GM12878 (cell line): Measurements from ENCODE around the gene PTEN. TPM values are rescaled to one million over a fixed set of nuclear protein-coding genes. Genes with fewer than 3 reads are reported as not detected.

Source experiments
- ASH2L ChIP-seq: fragments of 300-600, 200-600 bp; sonication (generic); IDR thresholded peaks from 2 replicates; pipeline ENCODE4 v1.6.1; 2017; ENCODE audit warnings: low read depth, mild to moderate bottlenecking, borderline replicate concordance
- CBX5 ChIP-seq: sonication (generic); IDR thresholded peaks from 2 replicates; pipeline ENCODE4 v1.6.1; 2016; ENCODE audit warnings: low read depth, moderate library complexity, mild to moderate bottlenecking, inconsistent platforms
- CTCF ChIP-seq, 3 experiments: IDR thresholded peaks in 2 of 3; conservative IDR thresholded peaks in 1 of 3; 2 replicates each; pipeline ENCODE4 v1.5.1; 2011; ENCODE audit warnings: low read depth in 3 of 3, low read length in 3 of 3, mild to moderate bottlenecking in 3 of 3, control low read depth in 2 of 3, moderate library complexity in 2 of 3, inconsistent platforms in 1 of 3, mixed read lengths in 1 of 3; ENCODE audit not compliant: control insufficient read depth in 2 of 3, insufficient read depth in 1 of 3; ENCODE audit errors: extremely low read depth in 1 of 3
- EP300 ChIP-seq, 2 experiments: fragments of 150-350 bp in 1 of 2; IDR thresholded peaks; 2 replicates each; pipeline ENCODE4 v1.6.1; 2011 to 2012; ENCODE audit warnings: low read depth in 2 of 2, low read length in 2 of 2, borderline replicate concordance in 1 of 2, improper control_type of control experiment in 1 of 2, inconsistent platforms in 1 of 2; ENCODE audit not compliant: control insufficient read depth in 1 of 2
- FOXK2 ChIP-seq: fragments of 450-650 bp; IDR thresholded peaks from 2 replicates; pipeline ENCODE4 v1.6.1; 2017; ENCODE audit warnings: mild to moderate bottlenecking, moderate library complexity
- FOXM1 ChIP-seq: IDR thresholded peaks from 2 replicates; pipeline ENCODE4 v1.6.1; 2012; ENCODE audit warnings: low read depth, mild to moderate bottlenecking, inconsistent platforms, low read length, moderate library complexity
- IKZF1 ChIP-seq: fragments of 450-650 bp; conservative IDR thresholded peaks from 2 replicates; pipeline ENCODE4 v1.6.1; 2017; ENCODE audit warnings: antibody characterized with exemption, mild to moderate bottlenecking
- POLR2AphosphoS2 ChIP-seq: IDR thresholded peaks from 2 replicates; pipeline ENCODE4 v1.6.1; 2011; ENCODE audit warnings: low read depth, mild to moderate bottlenecking, low read length, improper control_type of control experiment, moderate library complexity
- RELA ChIP-seq: fragments of 450-650 bp; IDR thresholded peaks from 2 replicates; pipeline ENCODE4 v1.8.0; 2014; ENCODE audit warnings: borderline replicate concordance; ENCODE audit not compliant: partially characterized antibody
- SMAD1 ChIP-seq: fragments of 450-650 bp; IDR thresholded peaks from 2 replicates; pipeline ENCODE4 v1.6.1; 2018; ENCODE audit warnings: mild to moderate bottlenecking, low read depth; ENCODE audit not compliant: partially characterized antibody
- SRF ChIP-seq, 2 experiments: IDR thresholded peaks; 2 replicates each; pipeline ENCODE4 v1.6.1; 2011; ENCODE audit warnings: low read depth in 2 of 2, low read length in 2 of 2, mild to moderate bottlenecking in 1 of 2, moderate library complexity in 1 of 2
- TCF3 ChIP-seq: IDR thresholded peaks from 2 replicates; pipeline ENCODE4 v1.6.1; 2012; ENCODE audit warnings: low read depth, mild to moderate bottlenecking, low read length, borderline replicate concordance; ENCODE audit not compliant: insufficient read depth
- YY1 ChIP-seq: IDR thresholded peaks from 2 replicates; pipeline ENCODE4 v1.6.1; 2011; ENCODE audit warnings: low read depth, mild to moderate bottlenecking, low read length
- polyA plus RNA-seq, 11 experiments: library from polyadenylated mRNA; depleted of rRNA in 4 of 11; unstranded in 6 of 11; stranded (reverse) in 5 of 11; fragments of >200 nt; fragmentation: Nextera tagmentation in 4 of 11; fragmentation: Illumina TruSeq in 1 of 11; extraction: Ambion mirVana in 4 of 11; extraction: Trizol in 1 of 11; gene quantifications; 1 replicate in 1 of 11; 2 replicates in 10 of 11; pipeline versions ENCODE4 v1.2.1 to v1.2.3, GENCODE V29; 2011 to 2016; ENCODE audit warnings: inconsistent platforms in 2 of 11, missing spikeins in 2 of 11, low read depth in 1 of 11
- total RNA-seq, 4 experiments: library from RNA; depleted of rRNA in 3 of 4; stranded (reverse); fragments of >200 nt in 3 of 4; fragmentation: Illumina TruSeq in 1 of 4; extraction: Trizol in 1 of 4; gene quantifications; 2 replicates each; pipeline versions ENCODE4 v1.2.1 to v1.2.3, GENCODE V29; 2013 to 2021
- TF ChIP-seq, protein P1 (sequence below): fragments of 450-650 bp; IDR thresholded peaks from 2 replicates; pipeline ENCODE4 v1.6.1; 2017; ENCODE audit warnings: mild to moderate bottlenecking, moderate library complexity
- TF ChIP-seq, protein P2 (sequence below): fragments of 450-650 bp; IDR thresholded peaks from 2 replicates; pipeline ENCODE4 v1.6.1; 2017; ENCODE audit warnings: mild to moderate bottlenecking, low read depth, inconsistent platforms; ENCODE audit not compliant: poor library complexity, severe bottlenecking
- TF ChIP-seq, protein P3 (sequence below): IDR thresholded peaks from 2 replicates; pipeline ENCODE4 v1.6.1; 2011; ENCODE audit warnings: low read depth, mild to moderate bottlenecking, low read length, moderate library complexity, borderline replicate concordance; ENCODE audit errors: extremely low read depth

Gene PTEN
- total and polyA plus RNA-seq, 10 of the 15 experiments (the other 5 are each of a cell fraction or from before 2014, with no cell fraction given), result 26.1 to 175 (median 58.1) TPM

- TF ChIP-seq CTCF (IDR thresholded peaks at IDR 0.05 in 2 of 3, conservative IDR thresholded peaks at IDR 0.05 in 1 of 3; ENCODE audit: control insufficient read depth in 2 of 3, extremely low read depth in 1 of 3, insufficient read depth in 1 of 3, low read depth in 3 of 3, low read length in 3 of 3), result peak in 2 of 3 experiments; percentile 14 to 21; a peak in 1 of 6 replicates
- no peak for TF ChIP-seq SMAD1
- TF ChIP-seq YY1, result no peak
- no peak for TF ChIP-seq FOXK2
- peak in 1 of 2 experiments; percentile 47; a peak in 1 of 4 replicates for TF ChIP-seq EP300 (IDR thresholded peaks at IDR 0.05; ENCODE audit: borderline replicate concordance in 1 of 2, control insufficient read depth in 1 of 2, low read depth in 2 of 2, low read length in 2 of 2)
- TF ChIP-seq, protein P1, sequence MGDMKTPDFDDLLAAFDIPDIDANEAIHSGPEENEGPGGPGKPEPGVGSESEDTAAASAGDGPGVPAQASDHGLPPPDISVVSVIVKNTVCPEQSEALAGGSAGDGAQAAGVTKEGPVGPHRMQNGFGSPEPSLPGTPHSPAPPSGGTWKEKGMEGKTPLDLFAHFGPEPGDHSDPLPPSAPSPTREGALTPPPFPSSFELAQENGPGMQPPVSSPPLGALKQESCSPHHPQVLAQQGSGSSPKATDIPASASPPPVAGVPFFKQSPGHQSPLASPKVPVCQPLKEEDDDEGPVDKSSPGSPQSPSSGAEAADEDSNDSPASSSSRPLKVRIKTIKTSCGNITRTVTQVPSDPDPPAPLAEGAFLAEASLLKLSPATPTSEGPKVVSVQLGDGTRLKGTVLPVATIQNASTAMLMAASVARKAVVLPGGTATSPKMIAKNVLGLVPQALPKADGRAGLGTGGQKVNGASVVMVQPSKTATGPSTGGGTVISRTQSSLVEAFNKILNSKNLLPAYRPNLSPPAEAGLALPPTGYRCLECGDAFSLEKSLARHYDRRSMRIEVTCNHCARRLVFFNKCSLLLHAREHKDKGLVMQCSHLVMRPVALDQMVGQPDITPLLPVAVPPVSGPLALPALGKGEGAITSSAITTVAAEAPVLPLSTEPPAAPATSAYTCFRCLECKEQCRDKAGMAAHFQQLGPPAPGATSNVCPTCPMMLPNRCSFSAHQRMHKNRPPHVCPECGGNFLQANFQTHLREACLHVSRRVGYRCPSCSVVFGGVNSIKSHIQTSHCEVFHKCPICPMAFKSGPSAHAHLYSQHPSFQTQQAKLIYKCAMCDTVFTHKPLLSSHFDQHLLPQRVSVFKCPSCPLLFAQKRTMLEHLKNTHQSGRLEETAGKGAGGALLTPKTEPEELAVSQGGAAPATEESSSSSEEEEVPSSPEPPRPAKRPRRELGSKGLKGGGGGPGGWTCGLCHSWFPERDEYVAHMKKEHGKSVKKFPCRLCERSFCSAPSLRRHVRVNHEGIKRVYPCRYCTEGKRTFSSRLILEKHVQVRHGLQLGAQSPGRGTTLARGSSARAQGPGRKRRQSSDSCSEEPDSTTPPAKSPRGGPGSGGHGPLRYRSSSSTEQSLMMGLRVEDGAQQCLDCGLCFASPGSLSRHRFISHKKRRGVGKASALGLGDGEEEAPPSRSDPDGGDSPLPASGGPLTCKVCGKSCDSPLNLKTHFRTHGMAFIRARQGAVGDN, result no peak
- no peak for TF ChIP-seq ASH2L
- no peak for TF ChIP-seq SRF (IDR thresholded peaks at IDR 0.05; ENCODE audit: low read depth in 2 of 2, low read length in 2 of 2)
- no peak for TF ChIP-seq RELA
- TF ChIP-seq, protein P2, sequence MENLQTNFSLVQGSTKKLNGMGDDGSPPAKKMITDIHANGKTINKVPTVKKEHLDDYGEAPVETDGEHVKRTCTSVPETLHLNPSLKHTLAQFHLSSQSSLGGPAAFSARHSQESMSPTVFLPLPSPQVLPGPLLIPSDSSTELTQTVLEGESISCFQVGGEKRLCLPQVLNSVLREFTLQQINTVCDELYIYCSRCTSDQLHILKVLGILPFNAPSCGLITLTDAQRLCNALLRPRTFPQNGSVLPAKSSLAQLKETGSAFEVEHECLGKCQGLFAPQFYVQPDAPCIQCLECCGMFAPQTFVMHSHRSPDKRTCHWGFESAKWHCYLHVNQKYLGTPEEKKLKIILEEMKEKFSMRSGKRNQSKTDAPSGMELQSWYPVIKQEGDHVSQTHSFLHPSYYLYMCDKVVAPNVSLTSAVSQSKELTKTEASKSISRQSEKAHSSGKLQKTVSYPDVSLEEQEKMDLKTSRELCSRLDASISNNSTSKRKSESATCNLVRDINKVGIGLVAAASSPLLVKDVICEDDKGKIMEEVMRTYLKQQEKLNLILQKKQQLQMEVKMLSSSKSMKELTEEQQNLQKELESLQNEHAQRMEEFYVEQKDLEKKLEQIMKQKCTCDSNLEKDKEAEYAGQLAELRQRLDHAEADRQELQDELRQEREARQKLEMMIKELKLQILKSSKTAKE, result peak; percentile 67
- TF ChIP-seq POLR2AphosphoS2, result no peak
- TF ChIP-seq FOXM1, result no peak; the same call in 1 of the 2 replicates
- TF ChIP-seq IKZF1, result peak; percentile 8; the same call in 1 of the 2 replicates
- TF ChIP-seq TCF3, result no peak
- TF ChIP-seq, protein P3, sequence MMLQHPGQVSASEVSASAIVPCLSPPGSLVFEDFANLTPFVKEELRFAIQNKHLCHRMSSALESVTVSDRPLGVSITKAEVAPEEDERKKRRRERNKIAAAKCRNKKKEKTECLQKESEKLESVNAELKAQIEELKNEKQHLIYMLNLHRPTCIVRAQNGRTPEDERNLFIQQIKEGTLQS, result no peak
- TF ChIP-seq CBX5, result no peak
Observed at GRCh38 chr10:87818505-87819288, 44.7 kb upstream of the PTEN start (continued).
